Esophagus squamous epithelium (tissue), 4 donors: ENCODE measurements around the gene PDHB.

Source experiments
- CTCF ChIP-seq, 6 experiments: fragments of 450-650 bp in 4 of 6; fragments of 200-600 bp in 2 of 6; sonication (generic) in 2 of 6; IDR thresholded peaks; one replicate each; pipeline ENCODE4 v1.5.1; 2016 to 2019; ENCODE audit warnings: antibody characterized with exemption in 6 of 6, mild to moderate bottlenecking in 4 of 6, moderate library complexity in 4 of 6
- POLR2A ChIP-seq, 4 donors: fragments of 450-650 bp; IDR thresholded peaks; one replicate each; pipeline ENCODE4 v1.6.1; 2017; ENCODE audit warnings: antibody characterized with exemption in 4 of 4, mild to moderate bottlenecking in 4 of 4, moderate library complexity in 3 of 4

GRCh38 chr3:58432905-58433304, 727 bp downstream of the PDHB start:
- TF ChIP-seq CTCF (IDR thresholded peaks at IDR 0.05), result no peak
- no peak for TF ChIP-seq POLR2A (IDR thresholded peaks at IDR 0.05)
